Sigmoid colon (tissue), 7 donors: ENCODE results near the gene SYNGAP1. TPM values are rescaled to one million over a fixed set of nuclear protein-coding genes. Genes with fewer than 3 reads are reported as not detected.
A peak's percentile ranks its signal among the peaks of the same experiment; 100 is the strongest.

Experiments used
- DNase-seq: peaks from one replicate; pipeline ENCODE4 v3.0.0-alpha.2; 2019
- H3K27ac ChIP-seq, 4 donors: fragments of 200-600 bp; sonication (generic); one replicate each; pipeline ENCODE4 v1.5.1; 2016 to 2019; ENCODE audit warnings: mild to moderate bottlenecking in 1 of 4
- H3K27me3 ChIP-seq, 3 donors: fragments of 200-600 bp; sonication (generic); one replicate each; pipeline ENCODE4 v1.5.1; 2019; ENCODE audit warnings: mild to moderate bottlenecking in 1 of 3
- H3K36me3 ChIP-seq, 4 donors: fragments of 200-600 bp; sonication (generic); one replicate each; pipeline ENCODE4 v1.5.1; 2016 to 2019
- H3K4me1 ChIP-seq, 4 donors: fragments of 200-600 bp; sonication (generic); one replicate each; pipeline ENCODE4 v1.5.1; 2017 to 2019
- H3K4me3 ChIP-seq, 4 donors: fragments of 200-600 bp; sonication (generic); one replicate each; pipeline ENCODE4 v1.5.1; 2017 to 2019; ENCODE audit warnings: mild to moderate bottlenecking in 2 of 4, moderate library complexity in 1 of 4
- H3K9me3 ChIP-seq, 4 donors: fragments of 200-600 bp in 3 of 4; sonication (generic) in 3 of 4; one replicate each; pipeline versions ENCODE4 v1.5.1 to v1.6.1; 2013 to 2019
- EP300 ChIP-seq, 4 donors: sonication (generic); formaldehyde crosslinking; IDR thresholded peaks; one replicate each; pipeline ENCODE4 v1.6.1; 2017; ENCODE audit warnings: antibody characterized with exemption in 4 of 4
- POLR2A ChIP-seq, 2 donors: fragments of 450-650 bp; IDR thresholded peaks; one replicate each; pipeline ENCODE4 v1.6.1; 2016; ENCODE audit warnings: antibody characterized with exemption in 2 of 2, mild to moderate bottlenecking in 2 of 2, moderate library complexity in 2 of 2
- POLR2AphosphoS5 ChIP-seq, 4 donors: sonication (generic); formaldehyde crosslinking; IDR thresholded peaks; one replicate each; pipeline ENCODE4 v1.6.1; 2017; ENCODE audit warnings: antibody characterized with exemption in 4 of 4
- WGBS, 2 donors: extraction: QIAGEN DNeasy Blood & Tissue Kit; methylation state at CpG; one replicate each; pipeline ENCODE4 v1.1.7; 2013; 5-methylcytosine and 5-hydroxymethylcytosine counted together
- intact Hi-C: fragments of 100-400 bp; cut with DNase I; formaldehyde crosslinking; loops from one replicate; pipeline ENCODE4 v1.15.1; 2023
- polyA plus RNA-seq, 3 donors: library from polyadenylated mRNA; stranded (reverse); fragments of 200-250 nt; gene quantifications; one replicate each; pipeline ENCODE4 v1.2.3, GENCODE V29; 2013
- total RNA-seq, 4 donors: library from RNA; depleted of rRNA; stranded (reverse); fragments of >200 nt; gene quantifications; one replicate each; pipeline ENCODE4 v1.1.0, GENCODE V29; 2016
- TF ChIP-seq, protein P1 (sequence below), 4 experiments: fragments of 450-650 bp in 3 of 4; fragments of 200-600 bp in 1 of 4; IDR thresholded peaks; one replicate each; pipeline ENCODE4 v1.5.1; 2016 to 2019; ENCODE audit warnings: antibody characterized with exemption in 4 of 4, mild to moderate bottlenecking in 3 of 4, moderate library complexity in 2 of 4
- donor health status: healthy with polysubstance abuse.
- donor health status: Bipolar disorder and iron deficiency.
- donor health status: healthy.

Gene SYNGAP1
- total and polyA plus RNA-seq, 7 donors: 0.92 to 24.6 (median 9.9) TPM

DNA sequence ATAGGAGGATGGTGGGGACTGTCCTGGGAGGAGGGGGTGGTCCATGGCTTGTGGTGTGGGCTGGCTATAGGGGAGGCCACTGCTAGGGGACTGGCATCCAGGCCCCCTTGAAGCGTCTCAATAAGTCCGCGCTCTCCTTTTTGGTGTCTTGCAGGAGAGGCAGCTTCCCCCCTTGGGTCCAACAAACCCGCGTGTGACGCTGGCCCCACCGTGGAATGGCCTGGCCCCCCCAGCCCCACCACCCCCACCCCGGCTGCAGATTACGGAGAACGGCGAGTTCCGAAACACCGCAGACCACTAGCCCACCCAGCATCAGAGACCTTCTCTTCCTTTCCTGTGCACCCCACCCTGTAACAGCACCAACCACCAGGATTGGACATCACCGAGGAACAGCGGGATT, 31.7 kb downstream of the SYNGAP1 start:
- Histone ChIP-seq H3K4me3 (no peak overlapping the region), H3K27me3 (no peaks in the 10 kb centered on the region), H3K4me1 (peaks cover 0 to 30% (median 20%) of the 10 kb centered on the region in 4 donors), H3K36me3 (peaks cover 0 to 37% (median 10%) of the 10 kb centered on the region in 4 donors), H3K9me3 (no peaks in the 10 kb centered on the region), H3K27ac (no peak overlapping the region)
- WGBS, 2 donors: 93 to 96% methylated on average over 15 of the region's 15 CpGs
- no peak for DNase-seq
- intact Hi-C loops: loop anchor here (5.0 kb wide), 1 partner anchor 121 kb away; no protein-coding TSS in a partner anchor
- TF ChIP-seq, protein P1, sequence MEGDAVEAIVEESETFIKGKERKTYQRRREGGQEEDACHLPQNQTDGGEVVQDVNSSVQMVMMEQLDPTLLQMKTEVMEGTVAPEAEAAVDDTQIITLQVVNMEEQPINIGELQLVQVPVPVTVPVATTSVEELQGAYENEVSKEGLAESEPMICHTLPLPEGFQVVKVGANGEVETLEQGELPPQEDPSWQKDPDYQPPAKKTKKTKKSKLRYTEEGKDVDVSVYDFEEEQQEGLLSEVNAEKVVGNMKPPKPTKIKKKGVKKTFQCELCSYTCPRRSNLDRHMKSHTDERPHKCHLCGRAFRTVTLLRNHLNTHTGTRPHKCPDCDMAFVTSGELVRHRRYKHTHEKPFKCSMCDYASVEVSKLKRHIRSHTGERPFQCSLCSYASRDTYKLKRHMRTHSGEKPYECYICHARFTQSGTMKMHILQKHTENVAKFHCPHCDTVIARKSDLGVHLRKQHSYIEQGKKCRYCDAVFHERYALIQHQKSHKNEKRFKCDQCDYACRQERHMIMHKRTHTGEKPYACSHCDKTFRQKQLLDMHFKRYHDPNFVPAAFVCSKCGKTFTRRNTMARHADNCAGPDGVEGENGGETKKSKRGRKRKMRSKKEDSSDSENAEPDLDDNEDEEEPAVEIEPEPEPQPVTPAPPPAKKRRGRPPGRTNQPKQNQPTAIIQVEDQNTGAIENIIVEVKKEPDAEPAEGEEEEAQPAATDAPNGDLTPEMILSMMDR (IDR thresholded peaks at IDR 0.05): no peak
- TF ChIP-seq EP300 (IDR thresholded peaks at IDR 0.05): no peak

DNA sequence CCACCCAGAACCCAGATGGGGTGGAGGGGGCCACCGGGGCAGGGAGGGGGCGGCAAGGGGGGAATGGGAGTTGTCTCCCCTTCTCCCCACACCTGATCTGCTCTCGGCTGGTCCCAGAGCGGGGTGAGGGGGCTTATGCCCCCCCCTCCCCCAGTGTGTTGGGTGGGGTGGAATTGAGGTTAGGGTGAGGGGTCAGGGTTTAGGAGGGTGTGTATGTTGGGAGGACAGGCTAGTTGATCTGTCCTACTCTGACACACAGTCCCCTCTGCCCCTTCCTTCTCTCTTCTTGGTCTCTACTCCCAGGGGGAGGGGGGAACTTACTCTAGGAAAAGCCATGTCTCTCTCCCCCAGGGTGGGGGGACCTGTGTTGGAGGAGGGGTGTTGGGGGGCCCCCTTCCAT, 32.6 kb downstream of the SYNGAP1 start:
- no peaks in the 10 kb centered on the region for H3K27me3 ChIP-seq
- no peak for DNase-seq

DNA sequence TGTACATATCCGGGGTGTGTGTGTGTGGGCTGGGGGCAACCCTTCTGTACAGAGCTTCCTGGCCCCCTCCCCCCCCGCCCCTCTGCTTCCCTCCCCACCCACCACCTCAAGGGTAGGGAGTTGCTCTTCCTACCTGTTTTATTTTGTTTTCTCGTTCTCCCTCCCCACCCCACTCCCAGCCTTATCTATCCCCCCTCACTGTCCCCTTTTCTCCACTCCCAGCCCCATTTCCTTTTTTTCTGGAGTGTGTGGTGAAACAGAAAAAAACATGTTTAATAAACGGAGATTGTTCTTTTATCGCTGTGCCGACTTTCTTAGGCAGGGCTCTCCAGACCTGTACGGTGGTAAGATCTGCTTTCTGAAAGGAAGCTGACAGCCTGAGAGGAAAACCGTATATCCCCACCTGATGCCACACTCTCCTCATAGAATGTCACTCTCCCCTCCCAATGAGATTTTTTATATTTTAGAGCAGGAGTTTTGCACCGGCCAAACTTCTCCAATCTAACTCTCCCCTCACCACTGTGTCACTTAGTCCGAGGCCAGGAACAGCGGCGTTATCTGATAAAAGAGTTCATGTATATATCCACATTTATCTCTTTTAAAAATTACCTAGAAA, 33.6 kb downstream of the SYNGAP1 start:
- Histone ChIP-seq H3K36me3 (peaks cover 0 to 24% (median 4%) of the 10 kb centered on the region in 4 donors), H3K9me3 (no peaks in the 10 kb centered on the region), H3K27me3 (no peaks in the 10 kb centered on the region), H3K4me1 (peaks cover 0 to 30% (median 20%) of the 10 kb centered on the region in 4 donors), H3K4me3 (peak overlapping the region; percentile 71 to 90 (median 76)), H3K27ac (peak overlapping the region; percentile 81 to 88 (median 86))
- no peak for TF ChIP-seq POLR2AphosphoS5 (IDR thresholded peaks at IDR 0.05)
- no peak for TF ChIP-seq POLR2A (IDR thresholded peaks at IDR 0.05)
- TF ChIP-seq EP300 (IDR thresholded peaks at IDR 0.05): no peak
- TF ChIP-seq, protein P1 (IDR thresholded peaks at IDR 0.05): no peak
- 1% methylated on average over 12 of the region's 12 CpGs for WGBS, 2 donors
- no peak for DNase-seq
- intact Hi-C loops: loop anchor here (2.0 to 5.0 kb wide), 2 partner anchors 63 to 119 kb away; partner anchors contain the start of gene KIFC1

More for the DNA sequence above, 32.6 kb downstream of the SYNGAP1 start:
- intact Hi-C loops: loop anchor here (5.0 kb wide), 1 partner anchor 120 kb away; no protein-coding TSS in a partner anchor
- peak overlapping the region in 3 of 4 donors; percentile 11 to 88 (median 85) for H3K27ac ChIP-seq
- no peaks in the 10 kb centered on the region for H3K9me3 ChIP-seq
- H3K36me3 ChIP-seq: peaks cover 0 to 34% (median 8%) of the 10 kb centered on the region in 4 donors
- H3K4me1 ChIP-seq: peaks cover 0 to 30% (median 20%) of the 10 kb centered on the region in 4 donors
- WGBS, 2 donors: 89 to 90% methylated on average over 4 of the region's 4 CpGs
- no peak for TF ChIP-seq POLR2AphosphoS5 (IDR thresholded peaks at IDR 0.05)
- TF ChIP-seq, protein P1 (IDR thresholded peaks at IDR 0.05): no peak
- no peak for TF ChIP-seq POLR2A (IDR thresholded peaks at IDR 0.05)
- TF ChIP-seq EP300 (IDR thresholded peaks at IDR 0.05): no peak
- H3K4me3 ChIP-seq: no peak overlapping the region

DNA sequence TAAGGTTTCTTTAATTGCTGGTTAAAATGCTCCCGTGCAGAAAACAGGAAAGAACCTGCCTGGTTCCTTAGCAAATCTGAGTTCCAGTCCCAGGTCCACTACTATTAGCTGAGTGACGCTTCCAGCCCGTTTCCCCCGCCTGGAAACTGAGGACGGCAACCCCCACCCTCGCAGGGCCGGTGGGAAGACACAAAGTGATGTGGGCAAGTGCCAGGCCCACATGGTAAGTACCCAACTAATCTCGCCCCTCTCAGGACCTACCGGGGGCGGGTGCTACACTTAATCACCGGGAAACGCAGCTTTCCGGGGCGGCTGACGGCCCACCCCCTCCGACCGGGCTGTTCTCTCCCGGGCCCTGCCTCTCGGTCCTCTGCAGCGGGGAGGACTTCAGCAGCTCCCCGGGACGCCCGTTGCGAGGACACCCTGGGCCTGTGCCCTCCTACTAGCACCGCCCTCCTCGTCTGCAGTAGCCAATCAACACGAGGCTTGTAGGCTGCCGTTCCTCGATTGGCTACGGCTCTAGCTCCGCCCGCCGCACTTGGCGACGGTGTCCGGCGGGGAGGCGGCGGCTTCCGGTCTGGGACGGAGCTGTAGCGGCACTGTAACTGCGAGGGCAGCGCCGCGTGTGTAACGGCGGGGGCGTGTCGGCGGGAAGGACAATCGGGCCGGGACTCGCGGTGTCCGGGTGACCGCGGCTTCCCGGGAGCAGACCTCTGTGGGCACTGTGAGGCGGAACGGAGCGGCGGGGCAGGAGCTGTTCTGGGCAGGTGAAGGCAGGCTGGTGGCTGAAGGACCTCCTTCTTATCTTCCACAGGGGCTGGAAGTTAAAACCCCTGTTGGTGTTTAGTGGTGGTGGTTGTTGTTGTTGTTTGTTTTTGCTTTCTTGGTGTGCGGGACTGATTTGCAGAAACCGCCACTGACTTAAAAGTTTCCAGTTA, 34.4 kb downstream of the SYNGAP1 start, which contains the start of gene ZBTB9:
TSS of gene ZBTB9 (plus strand) at position 568 of the 938 bp plus-strand sequence. CDS start 525 bp downstream, outside the sequence.
- peak; percentile 99 for DNase-seq
- H3K4me1 ChIP-seq: peaks cover 0 to 30% (median 20%) of the 10 kb centered on the region in 4 donors
- H3K27ac ChIP-seq: peak within 1 kb of the TSS; percentile 81 to 88 (median 86)
- peaks cover 0 to 17% (median 2%) of the 10 kb centered on the region in 4 donors for H3K36me3 ChIP-seq
- WGBS, 2 donors: 0% methylated on average over 65 of the region's 65 CpGs
- intact Hi-C loops: loop anchor here (2.0 to 5.0 kb wide), 2 partner anchors 63 to 118 kb away; partner anchors contain the start of gene KIFC1
- no peaks in the 10 kb centered on the region for H3K27me3 ChIP-seq
- H3K4me3 ChIP-seq: peak within 1 kb of the TSS; percentile 71 to 90 (median 76)
- TF ChIP-seq POLR2A (IDR thresholded peaks at IDR 0.05) (peak; percentile 70 to 91), POLR2AphosphoS5 (IDR thresholded peaks at IDR 0.05) (peak; percentile 94 to 96 (median 95)), EP300 (IDR thresholded peaks at IDR 0.05) (no peak)
- TF ChIP-seq, protein P1 (IDR thresholded peaks at IDR 0.05): no peak
- H3K9me3 ChIP-seq: no peaks in the 10 kb centered on the region
